GM12878 (cell line): ENCODE data around the gene MS4A1. TPM values are rescaled to one million over a fixed set of nuclear protein-coding genes. Genes with fewer than 3 reads are reported as not detected.

ENCODE experiments used
- ATAC-seq: fragments of 200-7000 bp; cut with Tn5 transposase; 3 replicates; pipeline ENCODE4 v1.9.1; 2020; ENCODE audit warnings: mild to moderate bottlenecking, moderate library complexity
- BruUV-seq: library from RNA; stranded (reverse); fragments of 400-500 nt; replicated peaks from 2 replicates; lab custom pipeline; 2021; lab: Mats Ljungman, UMichigan
- CTCF ChIA-PET: fragments of 300-600 bp; sonication (Branson Sonifier 250); formaldehyde crosslinking; extraction: SDS; loops from one replicate; lab custom pipeline; 2021; ENCODE audit warnings: inconsistent platforms; lab: Yijun Ruan, JAX
- POLR2A ChIA-PET: fragments of 350-600 bp; formaldehyde crosslinking; extraction: SDS; loops from one replicate; lab custom pipeline; 2021; ENCODE audit warnings: inconsistent platforms; lab: Charles Lee
- RAD21 ChIA-PET: fragments of 300-600 bp; sonication (Branson Sonifier 250); formaldehyde crosslinking; loops from one replicate; lab custom pipeline; 2023; ENCODE audit warnings: antibody characterized with exemption; ENCODE audit not compliant: unreplicated experiment; lab: Charles Lee
- SMC1A ChIA-PET: fragments of 300-600 bp; sonication (Branson Sonifier 250); formaldehyde crosslinking; loops from one replicate; lab custom pipeline; 2023; ENCODE audit not compliant: unreplicated experiment, uncharacterized antibody; lab: Charles Lee
- DNase-seq: peaks from one replicate; pipeline ENCODE4 v3.0.0-alpha.2; 2011; ENCODE audit warnings: low read depth, low spot score
- FAIRE-seq: peaks from 3 replicates; lab custom pipeline; 2011; peaks lifted over from hg19 to GRCh38; lab: Jason Lieb, UNC
- H2AFZ ChIP-seq: 2 replicates; pipeline ENCODE4 v1.6.0; 2011; ENCODE audit warnings: low read depth, low read length, control low read depth; ENCODE audit not compliant: control insufficient read depth
- H3K27ac ChIP-seq: 2 replicates; pipeline ENCODE4 v1.5.1; 2011; ENCODE audit warnings: control low read depth; ENCODE audit not compliant: control insufficient read depth, insufficient read depth
- H3K27me3 ChIP-seq, 2 experiments: replicated peaks in 1 of 2; 2 replicates each; pipeline versions ENCODE4 v1.6.0 to v1.6.1; 2011; ENCODE audit warnings: low read length in 1 of 2; ENCODE audit not compliant: control insufficient read depth in 2 of 2, insufficient read depth in 2 of 2
- H3K36me3 ChIP-seq, 2 experiments: 2 replicates each; pipeline ENCODE4 v1.5.1; 2011; ENCODE audit warnings: low read length in 1 of 2; ENCODE audit not compliant: control insufficient read depth in 2 of 2, insufficient read depth in 2 of 2
- H3K4me1 ChIP-seq: 2 replicates; pipeline ENCODE4 v1.6.1; 2011; ENCODE audit warnings: mild to moderate bottlenecking, low read length, moderate library complexity, mixed read lengths; ENCODE audit not compliant: control insufficient read depth, insufficient read depth
- H3K4me2 ChIP-seq: 2 replicates; pipeline ENCODE4 v1.6.0; 2011; ENCODE audit warnings: control low read depth; ENCODE audit not compliant: control insufficient read depth, insufficient read depth
- H3K4me3 ChIP-seq: fragments of 200-600 bp; sonication (generic); 2 replicates; pipeline ENCODE4 v1.5.1; 2016
- H3K79me2 ChIP-seq: 2 replicates; pipeline ENCODE4 v1.6.0; 2011; ENCODE audit warnings: low read length; ENCODE audit not compliant: control insufficient read depth, insufficient read depth
- H3K9ac ChIP-seq: 2 replicates; pipeline ENCODE4 v1.8.0; 2011; ENCODE audit warnings: low read length, control low read depth, mixed read lengths; ENCODE audit not compliant: control insufficient read depth, insufficient read depth
- H3K9me3 ChIP-seq: replicated peaks from 3 replicates; pipeline ENCODE4 v1.5.1; 2011; ENCODE audit warnings: mild to moderate bottlenecking, low read length; ENCODE audit not compliant: control insufficient read depth, insufficient read depth
- H4K20me1 ChIP-seq: 2 replicates; pipeline ENCODE4 v1.6.0; 2011; ENCODE audit not compliant: control insufficient read depth, insufficient read depth
- NFXL1 ChIP-seq: fragments of 450-650 bp; IDR thresholded peaks from 2 replicates; pipeline ENCODE4 v1.6.1; 2017; ENCODE audit warnings: antibody characterized with exemption, mild to moderate bottlenecking, borderline replicate concordance
- NRF1 ChIP-seq: conservative IDR thresholded peaks from 2 replicates; pipeline ENCODE4 v1.6.1; 2011; ENCODE audit warnings: mild to moderate bottlenecking, low read depth, low read length, improper control_type of control experiment
- ZBTB4 ChIP-seq: fragments of 450-650 bp; formaldehyde crosslinking; IDR thresholded peaks from 2 replicates; pipeline ENCODE4 v1.4.0; 2022; ENCODE audit warnings: mild to moderate bottlenecking, moderate library complexity
- ZNF687 ChIP-seq: fragments of 450-650 bp; IDR thresholded peaks from 2 replicates; pipeline ENCODE4 v1.6.1; 2017; ENCODE audit warnings: mild to moderate bottlenecking, moderate library complexity
- WGBS: methylation state at CpG from one replicate; pipeline ENCODE4 v1.1.6; 2016; ENCODE audit warnings: low lambda C conversion rate; ENCODE audit not compliant: insufficient replicate concordance, insufficient coverage; ENCODE audit errors: missing lambda C conversion rate; 5-methylcytosine and 5-hydroxymethylcytosine counted together
- in situ Hi-C: fragments of 300-500 bp; cut with MboI; formaldehyde crosslinking; loops from 9 replicates; pipeline ENCODE4 v1.14.3; 2018; ENCODE audit warnings: mixed read lengths
- intact Hi-C: fragments of 100-400 bp; cut with micrococcal nuclease; formaldehyde crosslinking; loops from one replicate; pipeline ENCODE4 v1.14.2; 2022; ENCODE audit not compliant: unreplicated experiment
- polyA plus RNA-seq, 11 experiments: library from polyadenylated mRNA; depleted of rRNA in 4 of 11; unstranded in 6 of 11; stranded (reverse) in 5 of 11; fragments of >200 nt; fragmentation: Nextera tagmentation in 4 of 11; fragmentation: Illumina TruSeq in 1 of 11; extraction: Ambion mirVana in 4 of 11; extraction: Trizol in 1 of 11; gene quantifications; 1 replicate in 1 of 11; 2 replicates in 10 of 11; pipeline versions ENCODE4 v1.2.1 to v1.2.3, GENCODE V29; 2011 to 2016; ENCODE audit warnings: inconsistent platforms in 2 of 11, missing spikeins in 2 of 11, low read depth in 1 of 11
- total RNA-seq, 4 experiments: library from RNA; depleted of rRNA in 3 of 4; stranded (reverse); fragments of >200 nt in 3 of 4; fragmentation: Illumina TruSeq in 1 of 4; extraction: Trizol in 1 of 4; gene quantifications; 2 replicates each; pipeline versions ENCODE4 v1.2.1 to v1.2.3, GENCODE V29; 2013 to 2021

MS4A1 gene
- total and polyA plus RNA-seq, 10 of the 15 experiments (the other 5 are each of a cell fraction or from before 2014, with no cell fraction given): 329 to 2,106 (median 687) TPM

- TF ChIP-seq ZBTB4 (CRISPR knock-in tag) (no peak), NFXL1 (no peak), NRF1 (no peak)
Measured at GRCh38 chr11:60511393-60511792, 55.7 kb downstream of the MS4A1 start (continued).

- BruUV-seq: no TSS peak
- in situ Hi-C loops: no loop called here
Measured at GRCh38 chr11:60512651-60513225, 57.1 kb downstream of the MS4A1 start.

More at GRCh38 chr11:60512651-60513225, 57.1 kb downstream of the MS4A1 start:
- ATAC-seq: no peak
- H3K4me2 ChIP-seq: no peak overlapping the region
- H3K4me1 ChIP-seq: no peaks in the 10 kb centered on the region
- ChIA-PET POLR2A (no interaction called here), CTCF (interaction anchor here (0.8 to 1.4 kb wide), 2 partner anchors 29 to 168 kb away, joined by 3 to 4 read pairs; no protein-coding TSS in a partner anchor), SMC1A (interaction anchor here (0.6 to 1.1 kb wide), 4 partner anchors 17 to 248 kb away, joined by 3 read pairs; no protein-coding TSS in a partner anchor)
- no peaks in the 10 kb centered on the region for H3K9me3 ChIP-seq
- H3K27me3 ChIP-seq: no peaks in the 10 kb centered on the region; a peak in 1 of 4 replicates
- intact Hi-C loops: no loop called here
- H3K27ac ChIP-seq: no peak overlapping the region
- no peak overlapping the region for H2AFZ ChIP-seq
- no peaks in the 10 kb centered on the region for H4K20me1 ChIP-seq
- 41% methylated on average over 3 of the region's 3 CpGs for WGBS
- DNase-seq: no peak
- no peak for TF ChIP-seq ZNF687
- no peak for TF ChIP-seq NFXL1
- TF ChIP-seq, all 136 proteins: peak for 0
- Histone ChIP-seq H3K36me3 (no peaks in the 10 kb centered on the region), H3K79me2 (no peaks in the 10 kb centered on the region), H3K4me3 (no peak overlapping the region), H3K9ac (no peak overlapping the region)
- no peak for FAIRE-seq
- RAD21 ChIA-PET: no interaction called here
